HG02678 (cell line): ENCODE results near the gene ARHGAP12.
"Not testable (repeated sequence)": the region's sequence is repeated elsewhere in the genome, so short reads cannot be mapped to it uniquely, and the experiment has no call there.

Experiments used
- ATAC-seq: cut with Tn5 transposase; IDR thresholded peaks from one replicate; pipeline ENCODE4 v1.9.1; 2021; ENCODE audit warnings: mild to moderate bottlenecking, moderate library complexity; ENCODE audit not compliant: unreplicated experiment

Gene ARHGAP12, protein sequence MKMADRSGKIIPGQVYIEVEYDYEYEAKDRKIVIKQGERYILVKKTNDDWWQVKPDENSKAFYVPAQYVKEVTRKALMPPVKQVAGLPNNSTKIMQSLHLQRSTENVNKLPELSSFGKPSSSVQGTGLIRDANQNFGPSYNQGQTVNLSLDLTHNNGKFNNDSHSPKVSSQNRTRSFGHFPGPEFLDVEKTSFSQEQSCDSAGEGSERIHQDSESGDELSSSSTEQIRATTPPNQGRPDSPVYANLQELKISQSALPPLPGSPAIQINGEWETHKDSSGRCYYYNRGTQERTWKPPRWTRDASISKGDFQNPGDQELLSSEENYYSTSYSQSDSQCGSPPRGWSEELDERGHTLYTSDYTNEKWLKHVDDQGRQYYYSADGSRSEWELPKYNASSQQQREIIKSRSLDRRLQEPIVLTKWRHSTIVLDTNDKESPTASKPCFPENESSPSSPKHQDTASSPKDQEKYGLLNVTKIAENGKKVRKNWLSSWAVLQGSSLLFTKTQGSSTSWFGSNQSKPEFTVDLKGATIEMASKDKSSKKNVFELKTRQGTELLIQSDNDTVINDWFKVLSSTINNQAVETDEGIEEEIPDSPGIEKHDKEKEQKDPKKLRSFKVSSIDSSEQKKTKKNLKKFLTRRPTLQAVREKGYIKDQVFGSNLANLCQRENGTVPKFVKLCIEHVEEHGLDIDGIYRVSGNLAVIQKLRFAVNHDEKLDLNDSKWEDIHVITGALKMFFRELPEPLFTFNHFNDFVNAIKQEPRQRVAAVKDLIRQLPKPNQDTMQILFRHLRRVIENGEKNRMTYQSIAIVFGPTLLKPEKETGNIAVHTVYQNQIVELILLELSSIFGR

DNA sequence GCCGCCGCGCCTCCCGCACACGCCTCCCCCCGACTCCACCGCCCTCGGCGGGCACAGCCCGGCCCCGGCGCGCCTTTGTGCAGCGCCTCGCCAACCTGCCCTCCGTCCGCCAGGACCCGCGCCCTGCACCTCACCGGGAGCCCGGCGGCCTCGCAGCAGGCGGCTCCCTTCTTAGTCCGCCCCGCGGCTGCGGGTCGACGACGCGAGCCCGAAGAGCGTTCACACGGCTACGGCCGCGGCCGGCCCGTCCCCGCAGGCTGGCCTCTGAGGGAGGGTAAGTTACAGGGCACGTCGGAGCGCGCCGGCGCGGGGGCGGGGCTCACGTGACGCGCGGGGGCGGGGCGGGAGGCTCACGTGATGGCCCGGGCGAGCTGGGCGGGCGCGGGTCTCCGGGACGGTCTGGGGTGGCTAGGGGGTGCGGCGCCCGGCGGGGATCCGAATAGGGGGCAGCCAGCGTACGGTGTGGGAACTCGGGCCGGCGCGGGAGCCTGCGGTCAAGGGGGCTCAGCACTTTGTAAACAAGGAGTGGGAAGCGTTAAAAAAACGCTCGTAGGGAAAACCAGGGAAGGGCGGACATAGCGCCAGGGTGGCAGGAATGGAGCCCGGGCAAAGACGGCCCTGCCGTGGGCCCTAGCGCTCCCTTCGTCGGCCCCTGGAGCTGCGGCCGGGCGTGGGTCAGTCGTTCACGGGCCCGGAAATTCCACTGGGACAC is at the start of gene ARHGAP12:
TSS of gene ARHGAP12 (minus strand) at position 283 of the 712 bp plus-strand sequence. CDS start 19,976 bp downstream, outside the sequence.
- ATAC-seq: peak; percentile 80

DNA sequence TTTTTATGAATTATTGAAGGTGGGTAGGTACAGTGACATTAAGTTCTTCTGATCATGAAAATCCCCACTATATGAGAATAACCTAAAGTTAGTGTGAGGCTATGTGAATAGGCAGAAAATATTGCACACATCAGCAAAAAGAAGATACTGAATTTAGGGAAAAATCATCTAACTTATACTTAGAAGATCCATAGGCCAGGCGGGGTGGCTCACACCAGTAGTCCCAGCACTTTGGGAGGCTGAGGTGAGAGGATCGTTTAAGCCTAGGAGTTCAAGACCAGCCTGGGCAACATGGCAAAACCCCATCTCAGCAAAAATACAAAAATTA is 49.5 kb upstream of the ARHGAP12 start:
- no peak for ATAC-seq

- ATAC-seq: no peak
These were observed 49.0 kb upstream of the ARHGAP12 start for GRCh38 chr10:31977440-31978155.

GRCh38 chr10:31975157-31975765 is 46.6 kb upstream of the ARHGAP12 start:
- ATAC-seq: no peak

GRCh38 chr10:31974434-31975124 is 45.9 kb upstream of the ARHGAP12 start:
- no peak for ATAC-seq

- no peak for ATAC-seq
These were observed 43.9 kb upstream of the ARHGAP12 start for GRCh38 chr10:31972519-31973041.

- ATAC-seq: not testable (repeated sequence)
These were observed 41.2 kb upstream of the ARHGAP12 start for GRCh38 chr10:31969847-31970246.

- ATAC-seq: no peak
These were observed 35.0 kb upstream of the ARHGAP12 start for GRCh38 chr10:31963589-31963980.

GRCh38 chr10:31962826-31963588 is 34.4 kb upstream of the ARHGAP12 start:
- no peak for ATAC-seq

- ATAC-seq: peak; percentile 64
These were observed 32.8 kb upstream of the ARHGAP12 start for GRCh38 chr10:31961277-31962074.

DNA sequence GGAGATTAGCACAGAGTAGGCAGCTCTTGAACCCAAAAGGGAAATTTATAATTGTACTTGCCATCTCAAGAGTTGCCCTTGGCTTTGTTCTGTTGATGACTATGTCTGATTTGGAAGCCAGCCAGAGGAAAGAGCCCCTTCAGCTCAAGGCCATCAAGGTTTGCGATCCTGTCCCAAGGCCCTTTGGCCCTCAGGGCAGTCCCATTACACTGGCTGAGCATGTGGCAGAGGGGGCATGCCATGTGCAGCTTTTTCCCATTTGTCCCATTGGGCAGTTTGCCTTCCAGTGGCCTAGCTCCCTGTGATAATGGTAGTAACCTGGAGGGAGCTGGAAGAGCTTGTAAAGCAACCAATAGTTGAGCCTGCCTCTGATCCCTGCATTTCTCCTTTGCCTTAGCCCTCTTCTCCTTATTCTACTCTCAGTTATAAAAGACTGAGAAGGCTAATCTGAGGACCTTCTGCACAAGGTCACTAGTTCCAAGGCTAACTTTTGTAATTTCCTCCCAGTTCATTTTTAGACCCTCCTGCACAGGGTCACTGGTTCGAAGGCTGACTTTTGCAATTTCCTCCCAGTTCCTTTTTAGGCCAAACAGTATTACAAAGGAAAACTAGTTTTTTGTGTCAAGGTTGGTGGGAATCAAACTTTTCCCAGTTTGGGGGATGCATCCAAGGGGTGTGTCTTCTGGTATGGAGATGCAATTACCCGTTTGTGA is 31.0 kb upstream of the ARHGAP12 start:
- ATAC-seq: no peak

GRCh38 chr10:31958856-31959255 is 30.2 kb upstream of the ARHGAP12 start:
- ATAC-seq: no peak

DNA sequence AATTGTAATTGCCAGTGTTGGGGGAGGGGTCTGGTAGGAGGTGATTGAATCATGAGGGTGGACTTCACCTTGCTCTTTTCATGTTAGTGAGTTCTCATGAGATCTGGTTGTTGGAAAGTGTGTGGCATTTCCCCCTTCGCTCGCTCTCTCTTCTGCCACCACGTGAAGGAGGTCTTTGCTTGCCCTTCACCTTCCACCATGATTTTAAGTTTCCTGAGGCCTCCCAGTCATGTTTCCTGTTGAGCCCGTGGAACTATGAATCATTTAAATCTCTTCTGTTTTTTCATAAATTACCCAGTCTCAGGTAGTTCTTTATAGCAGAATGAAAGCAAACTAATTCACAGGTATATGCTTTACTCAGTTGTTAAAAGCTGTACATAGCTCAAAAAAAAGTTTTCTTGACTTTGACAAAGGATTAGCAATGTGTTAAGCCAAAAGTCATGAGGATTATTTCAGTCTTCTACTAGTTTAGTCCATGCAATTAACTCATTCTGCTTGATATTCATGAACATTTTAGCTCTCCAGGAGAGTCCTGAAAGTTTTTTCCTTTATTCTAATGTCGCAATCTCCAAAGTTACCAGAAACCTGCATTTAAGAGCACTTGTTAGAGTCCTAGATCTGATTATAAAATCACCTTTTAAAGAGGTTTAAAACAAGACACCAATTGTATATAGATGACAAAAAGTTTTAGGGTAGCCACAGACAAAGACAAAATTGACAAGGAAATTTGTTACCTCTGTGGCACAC is 27.7 kb upstream of the ARHGAP12 start:
- ATAC-seq: no peak

GRCh38 chr10:31954410-31955191 is 26.0 kb upstream of the ARHGAP12 start:
- no peak for ATAC-seq

DNA sequence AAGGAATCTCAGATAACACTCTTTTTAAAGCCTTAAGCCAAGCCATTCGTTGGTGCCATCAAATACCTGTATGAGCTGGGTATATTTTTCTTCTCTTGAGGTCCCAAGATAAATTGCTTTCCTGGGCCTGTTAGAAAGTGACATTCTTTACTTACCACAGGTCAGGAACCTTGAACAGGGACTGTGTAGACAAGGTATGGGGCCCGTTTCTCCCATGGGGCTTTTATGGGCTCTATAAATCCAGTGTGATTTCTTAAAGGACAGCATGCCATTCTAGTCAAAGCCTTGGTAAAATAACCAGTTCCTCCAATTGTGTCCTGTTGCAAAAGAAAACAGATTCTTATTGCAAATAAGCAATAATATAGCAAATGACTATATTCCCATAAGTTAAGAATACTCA is 24.8 kb upstream of the ARHGAP12 start:
- no peak for ATAC-seq

GRCh38 chr10:31953080-31953479 is 24.4 kb upstream of the ARHGAP12 start:
- no peak for ATAC-seq
